Activated naive CD4-positive, alpha-beta T cell treated with anti-CD3 and anti-CD28 coated beads for 36 hours (primary cell): Measurements from ENCODE around the gene DTWD2. TPM values are rescaled to one million over a fixed set of nuclear protein-coding genes. Genes with fewer than 3 reads are reported as not detected.
"Not testable (repeated sequence)": the region's sequence is repeated elsewhere in the genome, so short reads cannot be mapped to it uniquely, and the experiment has no call there.

Source experiments
- CTCF ChIA-PET: fragments of 350-600 bp; sonication (Branson Sonifier 250); formaldehyde crosslinking; loops from one replicate; lab custom pipeline; 2021; ENCODE audit warnings: antibody characterized with exemption; lab: Charles Lee
- DNase-seq: peaks from one replicate; pipeline ENCODE4 v3.0.0-alpha.2; 2020
- H3K27ac Mint-ChIP-seq: one replicate; pipeline ENCODE4 v1.8.0; 2021; ENCODE audit warnings: mild to moderate bottlenecking, mixed read lengths
- H3K27me3 Mint-ChIP-seq: one replicate; pipeline ENCODE4 v1.8.0; 2021; ENCODE audit warnings: low read depth, mixed read lengths
- H3K36me3 Mint-ChIP-seq: one replicate; pipeline ENCODE4 v1.8.0; 2021; ENCODE audit warnings: low read depth, mixed read lengths
- H3K4me1 Mint-ChIP-seq: one replicate; pipeline ENCODE4 v1.8.0; 2021; ENCODE audit warnings: low read depth, mixed read lengths
- H3K4me3 Mint-ChIP-seq: one replicate; pipeline ENCODE4 v1.8.0; 2021; ENCODE audit warnings: mild to moderate bottlenecking, moderate library complexity, mixed read lengths
- H3K9me3 Mint-ChIP-seq: one replicate; pipeline ENCODE4 v1.8.0; 2021; ENCODE audit warnings: mixed read lengths
- intact Hi-C: fragments of 100-400 bp; cut with micrococcal nuclease; formaldehyde crosslinking; loops from one replicate; pipeline ENCODE4 v1.15.1; 2023
- total RNA-seq, 2 experiments: library from RNA; stranded (reverse); gene quantifications; one replicate each; pipeline ENCODE4 v1.2.3, GENCODE V29; 2021

The DTWD2 gene
- total RNA-seq, 2 experiments from 2014 or later = 4.0 to 5.5 TPM

DNA sequence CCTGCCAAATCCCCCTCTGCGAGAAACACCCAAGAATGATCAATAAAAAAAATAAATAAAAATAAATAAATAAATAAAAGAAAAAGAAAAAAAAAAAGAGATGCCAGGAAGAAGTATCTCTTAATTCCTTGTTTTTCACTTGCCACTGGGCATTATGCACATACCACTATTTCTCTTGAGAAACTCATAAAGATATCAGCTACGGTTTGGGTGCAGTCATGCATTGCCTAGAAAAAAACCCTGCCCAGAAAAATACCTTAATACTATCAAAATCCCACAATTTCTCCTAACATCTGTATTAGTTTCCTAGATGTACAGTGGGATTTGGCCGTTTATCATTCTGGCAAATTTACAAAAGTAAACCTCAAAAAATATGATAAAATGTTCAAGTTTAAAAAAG lies 22.5 kb downstream of the DTWD2 start:
- Mint-ChIP-seq H3K9me3 (no peaks in the 10 kb centered on the region), H3K4me1 (peaks cover 2% of the 10 kb centered on the region), H3K36me3 (peaks cover 10% of the 10 kb centered on the region), H3K27me3 (no peaks in the 10 kb centered on the region), H3K27ac (no peak overlapping the region), H3K4me3 (no peak overlapping the region)
- CTCF ChIA-PET = no interaction called here
- DNase-seq = no peak
- intact Hi-C loops = no loop called here

- intact Hi-C loops, H3K27ac Mint-ChIP-seq, H3K4me1 Mint-ChIP-seq, CTCF ChIA-PET, H3K27me3 Mint-ChIP-seq, DNase-seq, H3K4me3 Mint-ChIP-seq, H3K9me3 Mint-ChIP-seq: not testable (repeated sequence)
- H3K36me3 Mint-ChIP-seq = peaks cover 12% of the 10 kb centered on the region
These were observed 23.4 kb downstream of the DTWD2 start for GRCh38 chr5:118964970-118965369.

- H3K27me3 Mint-ChIP-seq, H3K9me3 Mint-ChIP-seq, H3K4me1 Mint-ChIP-seq, intact Hi-C loops, H3K27ac Mint-ChIP-seq, DNase-seq, CTCF ChIA-PET, H3K4me3 Mint-ChIP-seq: not testable (repeated sequence)
- H3K36me3 Mint-ChIP-seq = peaks cover 12% of the 10 kb centered on the region
These were observed 24.0 kb downstream of the DTWD2 start for GRCh38 chr5:118964388-118964787.

- Mint-ChIP-seq H3K27ac (no peak overlapping the region), H3K27me3 (no peaks in the 10 kb centered on the region), H3K9me3 (no peaks in the 10 kb centered on the region), H3K4me3 (no peak overlapping the region), H3K4me1 (no peaks in the 10 kb centered on the region), H3K36me3 (peaks cover 17% of the 10 kb centered on the region)
- CTCF ChIA-PET = interaction anchor here (1.4 kb wide), 1 partner anchor 25 kb away, joined by 3 read pairs; the partner anchor contains the start of gene DTWD2
- intact Hi-C loops = no loop called here
- DNase-seq = no peak
These were observed 25.2 kb downstream of the DTWD2 start for GRCh38 chr5:118963169-118963568.

DNA sequence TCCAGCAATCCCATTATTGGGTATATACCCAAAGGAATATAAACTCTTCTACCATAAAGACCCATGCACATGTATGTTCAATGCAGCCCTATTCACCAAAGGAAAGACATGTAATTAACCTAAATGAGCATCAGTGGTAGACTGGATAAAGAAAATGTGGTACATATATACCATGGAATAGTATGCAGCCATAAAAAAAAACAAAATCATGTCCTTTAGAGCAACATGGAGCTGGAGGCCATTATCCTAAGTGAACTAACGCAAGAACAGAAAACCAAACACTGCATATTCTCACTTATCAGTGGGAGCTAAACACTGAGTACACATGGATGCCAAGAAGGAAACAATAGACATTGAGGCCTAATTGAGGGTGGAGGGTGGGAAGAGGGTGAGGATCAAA lies 27.8 kb downstream of the DTWD2 start:
- intact Hi-C loops = no loop called here
- Mint-ChIP-seq H3K36me3 (peaks cover 15% of the 10 kb centered on the region), H3K27ac (no peak overlapping the region), H3K4me3 (no peak overlapping the region), H3K9me3 (no peaks in the 10 kb centered on the region), H3K27me3 (no peaks in the 10 kb centered on the region), H3K4me1 (no peaks in the 10 kb centered on the region)
- DNase-seq = no peak
- CTCF ChIA-PET = no interaction called here

DNA sequence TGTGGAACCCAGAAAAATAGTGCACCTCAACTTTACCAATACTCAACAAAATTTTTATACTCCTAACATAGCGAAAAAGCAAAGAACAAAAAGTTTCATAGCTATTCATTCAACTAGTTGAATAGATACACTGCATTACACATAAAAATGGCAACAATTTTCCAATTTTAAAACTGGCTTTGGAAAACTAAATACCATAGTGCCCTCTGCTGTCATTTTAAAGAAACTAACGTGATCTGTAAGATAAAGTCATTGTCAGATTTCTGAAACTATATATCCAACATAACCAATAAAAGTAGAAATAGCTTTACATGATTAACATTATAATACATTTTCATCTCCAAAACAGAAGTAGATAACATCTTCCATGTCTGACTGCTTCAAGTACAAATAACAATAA lies 31.6 kb downstream of the DTWD2 start:
- CTCF ChIA-PET = interaction anchor here (0.6 to 2.5 kb wide), 8 partner anchors 15 to 1502 kb away, joined by 3 to 10 read pairs (median 4); partner anchors contain the start of gene DTWD2
- H3K36me3 Mint-ChIP-seq = peaks cover 7% of the 10 kb centered on the region
- H3K9me3 Mint-ChIP-seq = no peaks in the 10 kb centered on the region
- H3K27me3 Mint-ChIP-seq = no peaks in the 10 kb centered on the region
- intact Hi-C loops = loop anchor here (2.0 to 10.0 kb wide), 2 partner anchors 162 to 1502 kb away; no protein-coding TSS in a partner anchor
- no peak for DNase-seq
- H3K27ac Mint-ChIP-seq = no peak overlapping the region
- H3K4me1 Mint-ChIP-seq = no peaks in the 10 kb centered on the region
- no peak overlapping the region for H3K4me3 Mint-ChIP-seq

DNA sequence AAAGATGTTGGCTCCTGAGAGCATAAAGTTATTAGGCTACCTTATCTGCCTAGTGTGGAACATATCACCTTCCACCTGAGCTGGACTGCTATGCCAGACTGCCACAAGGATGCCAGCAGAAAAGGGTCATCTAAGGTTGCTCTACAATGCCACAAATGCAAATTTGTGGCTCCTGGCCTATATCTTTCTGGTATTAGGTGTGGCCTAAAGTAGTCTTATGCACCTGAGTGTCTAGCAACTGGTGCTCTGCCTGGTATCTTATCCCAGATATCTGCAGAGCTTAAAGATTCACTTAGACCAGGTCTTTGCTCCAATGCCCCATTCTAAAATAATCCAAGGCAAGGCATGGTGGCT lies 34.7 kb downstream of the DTWD2 start:
- Mint-ChIP-seq H3K27ac (no peak overlapping the region), H3K9me3 (no peaks in the 10 kb centered on the region), H3K4me1 (no peaks in the 10 kb centered on the region), H3K36me3 (peaks cover 7% of the 10 kb centered on the region), H3K27me3 (no peaks in the 10 kb centered on the region), H3K4me3 (no peak overlapping the region)
- CTCF ChIA-PET = interaction anchor here (0.6 kb wide), 2 partner anchors 137 to 297 kb away, joined by 3 read pairs; no protein-coding TSS in a partner anchor
- no peak for DNase-seq
- intact Hi-C loops = loop anchor here (10.0 kb wide), 1 partner anchor 159 kb away; no protein-coding TSS in a partner anchor

GRCh38 chr5:118952992-118953651 lies 35.2 kb downstream of the DTWD2 start:
- peaks cover 4% of the 10 kb centered on the region for H3K36me3 Mint-ChIP-seq
- intact Hi-C loops = loop anchor here (10.0 kb wide), 1 partner anchor 158 kb away; no protein-coding TSS in a partner anchor
- no peak overlapping the region for H3K4me3 Mint-ChIP-seq
- CTCF ChIA-PET = interaction anchor here (0.6 kb wide), 2 partner anchors 137 to 298 kb away, joined by 3 read pairs; no protein-coding TSS in a partner anchor
- H3K27ac Mint-ChIP-seq = no peak overlapping the region
- no peaks in the 10 kb centered on the region for H3K9me3 Mint-ChIP-seq
- DNase-seq = no peak
- H3K4me1 Mint-ChIP-seq = no peaks in the 10 kb centered on the region
- H3K27me3 Mint-ChIP-seq = no peaks in the 10 kb centered on the region

DNA sequence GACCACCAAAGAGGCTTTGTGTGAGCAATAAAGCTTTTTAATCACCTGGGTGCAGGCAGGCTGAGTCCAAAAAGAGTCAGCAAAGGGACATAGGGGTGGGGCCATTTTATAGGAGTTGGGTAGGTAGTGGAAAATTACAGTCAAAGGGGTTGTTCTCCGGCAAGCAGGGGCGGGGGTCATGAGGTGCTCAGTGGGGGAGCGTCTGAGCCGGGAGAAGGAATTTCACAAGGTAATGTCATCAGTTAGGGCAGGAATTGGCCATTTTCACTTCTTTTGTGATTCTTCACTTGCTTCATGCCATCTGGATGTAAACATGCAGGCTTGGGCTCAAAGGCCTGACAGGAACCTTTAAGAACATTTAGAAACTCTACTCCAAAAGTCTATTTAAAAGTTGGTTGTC lies 36.0 kb downstream of the DTWD2 start:
- H3K36me3 Mint-ChIP-seq, H3K27ac Mint-ChIP-seq, H3K9me3 Mint-ChIP-seq, H3K27me3 Mint-ChIP-seq, CTCF ChIA-PET, H3K4me1 Mint-ChIP-seq, H3K4me3 Mint-ChIP-seq, DNase-seq: not testable (repeated sequence)
- intact Hi-C loops = loop anchor here (10.0 kb wide), 1 partner anchor 158 kb away; no protein-coding TSS in a partner anchor

DNA sequence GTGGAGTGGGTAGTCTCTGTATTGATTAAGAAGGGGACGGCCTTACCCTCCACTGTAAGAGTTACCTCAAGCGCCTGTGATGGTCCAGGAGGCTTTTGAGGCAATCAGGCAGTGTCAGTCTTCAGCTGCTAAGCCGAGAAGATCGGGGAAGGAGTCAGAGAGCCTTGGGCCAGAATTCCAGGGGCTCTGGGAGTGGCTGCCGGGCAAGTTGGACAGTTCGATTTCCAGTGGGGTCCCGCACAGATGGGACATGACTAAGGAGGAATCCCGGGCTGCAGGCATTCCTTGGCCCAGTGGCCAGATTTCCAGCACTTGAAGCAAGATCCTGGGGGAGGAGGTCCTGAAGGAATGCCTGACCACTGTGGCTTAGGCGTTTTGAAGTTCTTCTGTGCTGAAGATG lies 38.0 kb downstream of the DTWD2 start:
- intact Hi-C loops = loop anchor here (10.0 kb wide), 1 partner anchor 156 kb away; no protein-coding TSS in a partner anchor
- H3K4me1 Mint-ChIP-seq, H3K36me3 Mint-ChIP-seq, CTCF ChIA-PET, DNase-seq, H3K4me3 Mint-ChIP-seq, H3K27me3 Mint-ChIP-seq, H3K9me3 Mint-ChIP-seq, H3K27ac Mint-ChIP-seq: not testable (repeated sequence)

- no peak overlapping the region for H3K27ac Mint-ChIP-seq
- H3K9me3 Mint-ChIP-seq = no peaks in the 10 kb centered on the region
- no peaks in the 10 kb centered on the region for H3K4me1 Mint-ChIP-seq
- H3K27me3 Mint-ChIP-seq = no peaks in the 10 kb centered on the region
- H3K36me3 Mint-ChIP-seq = peaks cover 5% of the 10 kb centered on the region
- H3K4me3 Mint-ChIP-seq = no peak overlapping the region
- no peak for DNase-seq
- intact Hi-C loops = no loop called here
- CTCF ChIA-PET = interaction anchor here (0.6 kb wide), 1 partner anchor 48 kb away, joined by 3 read pairs; no protein-coding TSS in a partner anchor
These were observed 42.1 kb downstream of the DTWD2 start for GRCh38 chr5:118946138-118946800.

GRCh38 chr5:118937393-118938061 lies 50.8 kb downstream of the DTWD2 start:
- CTCF ChIA-PET = no interaction called here
- H3K27me3 Mint-ChIP-seq = no peaks in the 10 kb centered on the region
- no peaks in the 10 kb centered on the region for H3K4me1 Mint-ChIP-seq
- intact Hi-C loops = no loop called here
- no peaks in the 10 kb centered on the region for H3K9me3 Mint-ChIP-seq
- no peak for DNase-seq
- H3K36me3 Mint-ChIP-seq = peaks cover 3% of the 10 kb centered on the region
- no peak overlapping the region for H3K27ac Mint-ChIP-seq
- H3K4me3 Mint-ChIP-seq = no peak overlapping the region
